Skin epidermis (tissue), 12 donors: ENCODE data around the gene COA1.
"Not testable (repeated sequence)": the region's sequence is repeated elsewhere in the genome, so short reads cannot be mapped to it uniquely, and the experiment has no call there.

ENCODE experiments used
- H3K27ac ChIP-seq, 21 experiments: fragments of 200-600 bp; sonication (generic) in 11 of 21; one replicate each; pipeline ENCODE4 v1.5.0; 2020; ENCODE audit warnings: mild to moderate bottlenecking in 3 of 21, inconsistent platforms in 2 of 21, moderate library complexity in 2 of 21
- H3K4me3 ChIP-seq, 7 experiments: fragments of 200-600 bp; sonication (generic) in 2 of 7; one replicate each; pipeline ENCODE4 v1.5.0; 2020; ENCODE audit warnings: inconsistent platforms in 2 of 7, mild to moderate bottlenecking in 2 of 7, moderate library complexity in 1 of 7

COA1 gene

GRCh38 chr7:43734575-43735332 lies 5.4 kb upstream of the COA1 start:
- H3K4me3 ChIP-seq, H3K27ac ChIP-seq: not testable (repeated sequence)

GRCh38 chr7:43731494-43731893 lies 2.2 kb upstream of the COA1 start:
- H3K27ac ChIP-seq, H3K4me3 ChIP-seq: not testable (repeated sequence)

GRCh38 chr7:43729924-43730248 lies 563 bp upstream of the COA1 start:
- Histone ChIP-seq H3K27ac (peak overlapping the region in 20 of 21 experiments; percentile 74 to 94 (median 86)), H3K4me3 (peak overlapping the region; percentile 42 to 83 (median 66))

- Histone ChIP-seq H3K4me3 (no peak overlapping the region), H3K27ac (no peak overlapping the region)
Measured at GRCh38 chr7:43727494-43727893, 1.8 kb downstream of the COA1 start.

GRCh38 chr7:43727003-43727402 lies 2.3 kb downstream of the COA1 start:
- Histone ChIP-seq H3K4me3 (no peak overlapping the region), H3K27ac (no peak overlapping the region)

DNA sequence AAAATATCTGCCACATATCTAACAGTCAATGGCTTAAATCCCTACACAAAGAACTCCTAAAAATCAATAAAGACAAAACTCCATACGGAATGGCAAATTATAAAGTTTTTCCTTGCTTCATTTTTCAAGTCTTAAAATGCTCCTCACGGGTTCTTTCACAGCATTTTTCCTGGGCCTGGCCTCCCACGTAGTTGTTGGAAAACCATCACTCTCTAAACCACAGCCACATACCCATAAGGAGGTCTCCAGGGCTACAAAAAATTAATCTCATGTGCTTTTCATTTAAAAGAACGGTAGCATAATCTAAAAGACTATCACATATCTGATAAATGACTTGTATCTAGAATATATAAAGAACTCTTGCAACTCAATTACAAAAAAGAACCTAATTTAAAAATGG lies 2.9 kb downstream of the COA1 start:
- no peak overlapping the region for H3K27ac ChIP-seq

GRCh38 chr7:43725251-43725650 lies 4.1 kb downstream of the COA1 start:
- Histone ChIP-seq H3K27ac (no peak overlapping the region), H3K4me3 (no peak overlapping the region)

More for the DNA sequence above, 2.9 kb downstream of the COA1 start:
- H3K4me3 ChIP-seq = no peak overlapping the region

GRCh38 chr7:43723007-43723341 lies 6.3 kb downstream of the COA1 start:
- Histone ChIP-seq H3K4me3 (no peak overlapping the region), H3K27ac (no peak overlapping the region)

GRCh38 chr7:43721193-43721806 lies 8.0 kb downstream of the COA1 start:
- H3K27ac ChIP-seq = no peak overlapping the region
- no peak overlapping the region for H3K4me3 ChIP-seq

DNA sequence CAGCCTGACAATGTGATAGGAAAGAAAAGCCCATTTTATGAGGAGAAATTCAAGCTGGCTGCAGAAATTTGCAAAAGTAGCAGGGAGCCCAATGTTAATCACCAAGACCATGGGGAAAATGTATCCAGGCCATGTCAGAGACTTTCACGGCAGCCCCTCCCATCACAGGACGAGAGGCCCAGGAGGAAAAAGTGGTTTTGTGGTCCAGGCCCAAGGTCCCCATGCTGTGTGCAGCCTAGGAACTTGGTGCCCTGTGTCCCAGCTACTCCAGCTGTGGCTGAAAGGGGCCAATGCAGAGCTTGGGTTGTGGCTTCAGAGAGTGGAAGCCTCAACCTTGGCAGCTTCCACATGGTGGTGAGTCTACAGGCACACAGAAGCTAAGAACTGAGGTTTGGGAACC lies 12.7 kb downstream of the COA1 start:
- H3K4me3 ChIP-seq = no peak overlapping the region
- H3K27ac ChIP-seq = no peak overlapping the region

- H3K4me3 ChIP-seq = not testable (repeated sequence)
Measured at GRCh38 chr7:43715966-43716365, 13.4 kb downstream of the COA1 start.

GRCh38 chr7:43711503-43711902 lies 17.8 kb downstream of the COA1 start:
- Histone ChIP-seq H3K4me3 (no peak overlapping the region), H3K27ac (no peak overlapping the region)

More at GRCh38 chr7:43715966-43716365, 13.4 kb downstream of the COA1 start:
- not testable (repeated sequence) for H3K27ac ChIP-seq

- not testable (repeated sequence) for H3K4me3 ChIP-seq, H3K27ac ChIP-seq
Measured at GRCh38 chr7:43708055-43708454, 21.3 kb downstream of the COA1 start.

DNA sequence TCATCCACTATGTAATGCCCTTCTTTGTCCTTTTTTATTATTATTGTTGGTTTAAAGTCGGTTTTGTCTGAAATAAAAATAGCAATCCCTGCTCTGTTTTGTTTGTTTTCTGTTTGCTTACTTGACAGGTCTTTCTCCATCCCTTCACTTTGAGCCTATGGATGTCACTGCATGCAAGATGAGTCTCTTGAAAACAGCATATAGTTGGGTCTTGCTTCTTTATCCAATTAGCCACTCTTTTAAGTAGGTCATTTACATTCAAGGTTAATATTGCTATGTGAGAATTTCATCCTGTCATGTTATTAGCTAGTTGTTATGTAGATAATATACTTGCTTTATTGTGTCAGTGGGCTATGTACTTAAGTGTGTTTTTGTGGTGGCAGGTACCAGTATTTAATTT lies 25.8 kb downstream of the COA1 start:
- Histone ChIP-seq H3K4me3 (no peak overlapping the region), H3K27ac (no peak overlapping the region)

- no peak overlapping the region for H3K4me3 ChIP-seq
- H3K27ac ChIP-seq = no peak overlapping the region
Measured at GRCh38 chr7:43702974-43703373, 26.3 kb downstream of the COA1 start.

DNA sequence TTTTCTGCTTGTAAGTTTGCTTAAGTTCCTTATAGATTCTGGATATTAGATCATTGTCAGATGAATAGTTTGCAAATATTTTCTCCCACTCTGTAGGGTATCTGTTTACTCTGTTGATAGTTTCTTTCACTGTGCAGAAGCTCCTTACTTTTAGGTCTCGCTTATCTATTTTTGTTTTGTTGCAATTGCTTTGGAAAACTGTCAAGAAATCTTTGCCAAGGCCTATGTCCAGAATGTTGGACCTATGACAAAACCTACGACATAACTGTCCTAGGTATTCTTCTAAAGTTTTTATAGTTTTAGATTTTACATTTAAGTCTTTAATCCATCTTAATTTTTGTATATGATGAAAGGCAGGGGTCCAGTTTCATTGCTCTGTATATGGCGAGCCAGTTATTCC lies 27.4 kb downstream of the COA1 start:
- Histone ChIP-seq H3K4me3 (no peak overlapping the region), H3K27ac (no peak overlapping the region)

- Histone ChIP-seq H3K27ac (peak overlapping the region in 1 of 21 experiments; percentile 14), H3K4me3 (no peak overlapping the region)
Measured at GRCh38 chr7:43701500-43701854, 27.8 kb downstream of the COA1 start.

DNA sequence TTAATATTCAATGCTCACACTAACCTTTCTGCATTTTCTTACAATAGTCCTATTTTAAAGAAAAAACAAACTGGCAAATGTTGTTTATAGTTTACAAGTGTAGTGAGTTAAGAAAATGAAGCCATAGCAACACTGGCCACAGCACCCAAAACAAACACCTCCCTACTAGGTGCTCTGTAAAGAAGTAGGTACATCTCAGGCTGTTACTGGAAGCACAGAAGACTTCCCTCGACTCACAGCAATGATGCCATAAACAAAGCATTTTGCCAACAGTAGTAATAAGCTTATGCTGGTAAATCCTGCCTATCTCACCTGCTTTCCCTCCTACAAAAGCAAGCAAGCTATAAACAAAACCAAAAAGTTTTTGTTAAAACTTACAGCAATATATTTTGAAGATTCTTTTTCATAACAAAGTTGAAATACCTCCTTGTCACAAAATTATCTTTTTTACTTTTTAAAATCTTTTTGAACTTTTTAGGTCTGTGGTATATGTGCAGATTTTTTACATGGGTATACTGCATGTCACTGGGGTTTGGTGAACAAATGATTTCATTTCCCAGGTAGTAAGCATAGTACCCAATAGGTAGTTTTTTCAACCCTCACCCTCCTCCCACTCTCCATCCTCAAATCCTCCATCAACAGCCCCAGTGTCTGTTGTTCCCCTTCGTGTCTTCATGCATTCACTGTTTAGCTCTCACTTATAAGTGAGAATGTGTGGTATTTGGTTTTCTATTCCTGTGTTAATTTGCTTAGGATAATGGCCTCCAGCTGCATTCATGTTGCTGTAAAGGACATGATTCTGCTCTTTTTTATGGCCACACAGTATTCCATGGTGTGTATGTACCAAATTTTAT lies 28.4 kb downstream of the COA1 start:
- Histone ChIP-seq H3K27ac (peak overlapping the region in 1 of 21 experiments; percentile 14), H3K4me3 (no peak overlapping the region)

GRCh38 chr7:43700059-43700501 lies 29.2 kb downstream of the COA1 start:
- no peak overlapping the region for H3K27ac ChIP-seq
- H3K4me3 ChIP-seq = no peak overlapping the region

DNA sequence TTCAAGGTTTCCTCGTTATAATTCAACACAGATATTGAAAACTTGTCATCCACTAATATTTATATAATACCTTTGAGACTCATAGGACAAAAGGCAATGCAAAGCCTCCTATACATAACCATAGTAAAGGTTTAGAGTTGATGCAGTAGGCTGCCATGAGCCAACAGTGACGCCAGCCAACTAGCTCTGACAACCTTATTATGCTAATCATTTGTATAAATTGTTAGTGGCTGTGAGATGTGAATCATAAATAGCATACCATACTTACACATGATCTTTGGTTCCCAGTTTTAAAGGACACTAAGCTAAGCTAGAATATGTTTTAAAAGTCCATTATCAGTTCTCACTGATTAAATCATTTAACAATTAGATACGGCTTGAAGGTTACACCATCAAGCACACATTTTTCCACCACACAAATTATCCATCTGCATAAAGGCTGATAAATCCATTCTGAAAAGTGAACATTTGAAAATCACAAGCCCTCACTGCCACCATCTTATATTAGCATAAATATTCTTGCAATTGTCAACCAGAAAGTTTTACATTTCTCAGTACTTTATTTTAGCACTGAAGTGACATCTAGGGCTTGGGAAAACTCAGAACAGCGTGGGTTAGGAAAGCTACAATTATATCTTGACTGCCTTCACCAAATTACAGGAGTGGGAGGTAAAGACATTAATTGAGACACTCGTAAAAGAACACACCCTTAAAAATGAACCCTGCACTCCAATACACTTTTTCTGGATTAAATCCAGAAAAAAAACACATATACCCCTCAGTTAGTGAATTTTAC lies 30.7 kb downstream of the COA1 start:
- no peak overlapping the region for H3K27ac ChIP-seq
- no peak overlapping the region for H3K4me3 ChIP-seq
